ENCODE data around the gene RAPGEF6. TPM values are rescaled to one million over a fixed set of nuclear protein-coding genes. Genes with fewer than 3 reads are reported as not detected.

The RAPGEF6 gene
- total RNA-seq, 2 donors from 2014 or later: 8.4 to 14.6 TPM

DNA sequence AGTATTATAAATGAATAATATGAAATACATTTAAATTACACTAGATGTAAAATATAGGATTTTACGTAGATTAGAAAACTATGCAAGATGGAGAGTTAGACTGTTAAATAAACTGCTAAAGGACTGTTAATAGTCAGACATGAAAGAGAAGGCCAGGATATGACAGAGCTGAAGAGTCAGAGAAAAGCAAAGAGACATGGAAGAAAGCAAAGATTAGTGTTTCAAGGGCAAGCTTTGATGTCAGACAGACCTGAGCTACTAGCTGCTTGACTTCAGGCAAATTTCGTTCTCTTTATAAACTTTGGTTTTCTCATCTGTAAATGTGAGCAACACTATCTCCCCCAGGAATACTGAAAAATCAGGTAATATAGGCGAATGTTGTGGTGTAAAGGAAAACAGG is 161.3 kb downstream of the RAPGEF6 start:
- DNase-seq (no peak), ATAC-seq (no peak)
- intact Hi-C loops (cut with DNase I): no loop called here

DNA sequence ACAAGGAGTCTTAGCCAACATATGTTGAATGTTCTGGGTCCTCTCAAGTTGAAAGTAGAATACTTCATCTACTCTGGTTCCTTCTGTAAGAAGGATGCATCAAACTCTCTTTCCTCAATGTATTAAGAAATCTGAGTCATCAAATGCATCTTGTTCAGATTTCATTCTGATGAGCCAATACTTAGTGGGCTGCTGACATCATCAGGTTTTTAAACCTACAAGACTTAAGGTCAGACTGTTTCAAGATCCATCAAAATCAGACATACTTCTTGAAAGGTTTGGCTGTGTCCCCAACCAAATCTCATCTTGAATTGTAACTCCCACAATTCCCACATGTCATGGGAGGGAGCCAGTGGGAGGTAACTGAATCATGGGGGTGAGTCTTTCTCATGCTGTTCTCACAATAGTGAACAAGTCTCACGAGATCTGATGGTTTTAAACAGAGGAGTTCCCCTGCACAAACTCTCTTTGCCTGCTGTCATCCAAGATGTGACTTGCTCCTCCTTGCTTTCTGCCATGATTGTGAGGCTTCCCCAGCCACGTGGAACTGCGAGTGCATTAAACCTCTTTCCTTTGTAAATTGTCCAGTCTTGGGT is 168.8 kb downstream of the RAPGEF6 start:
- ATAC-seq: no peak

DNA sequence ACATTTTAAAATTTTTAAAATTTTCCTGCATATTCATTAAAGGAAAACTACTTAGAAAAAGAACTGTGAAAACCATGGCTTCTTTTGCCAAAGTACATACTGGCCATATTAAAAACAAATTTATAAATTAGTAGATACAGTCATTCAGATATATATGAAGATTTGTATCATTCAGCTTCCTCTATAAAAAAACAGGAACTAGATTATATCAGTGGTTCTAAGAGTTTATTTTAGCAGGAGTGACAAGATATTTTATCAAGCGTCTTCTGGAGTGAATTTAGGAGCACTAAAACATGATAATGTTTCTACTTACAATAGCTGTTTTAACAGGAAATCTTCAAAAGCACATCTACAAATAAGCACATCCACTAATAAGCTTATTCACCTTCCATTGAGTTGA is 171.4 kb downstream of the RAPGEF6 start:
- no peak for DNase-seq
- no peak for ATAC-seq
- intact Hi-C loops (cut with DNase I): no loop called here

More for the DNA sequence above, 168.8 kb downstream of the RAPGEF6 start:
- intact Hi-C loops (cut with DNase I): no loop called here
- no peak for DNase-seq

DNA sequence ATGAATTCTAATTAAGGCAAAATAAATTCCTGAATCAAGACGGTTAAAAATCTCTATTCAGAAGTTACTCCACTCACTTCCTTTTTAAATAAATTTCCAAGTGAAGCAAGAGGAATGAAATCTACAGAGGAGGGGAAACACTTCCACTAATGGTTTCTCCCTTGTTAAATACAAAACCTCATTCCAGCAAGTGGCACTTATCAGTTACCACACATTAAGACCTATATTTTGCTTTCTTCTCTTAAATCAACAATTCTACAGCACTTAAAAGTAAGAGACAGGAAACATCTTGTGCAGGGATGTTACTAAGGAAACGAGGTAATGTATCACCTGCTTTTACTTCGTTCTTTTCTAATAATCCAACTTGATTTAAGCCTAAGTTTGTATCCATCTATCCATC is 172.6 kb downstream of the RAPGEF6 start:
- intact Hi-C loops (cut with DNase I): no loop called here
- no peak for DNase-seq
- no peak for ATAC-seq

DNA sequence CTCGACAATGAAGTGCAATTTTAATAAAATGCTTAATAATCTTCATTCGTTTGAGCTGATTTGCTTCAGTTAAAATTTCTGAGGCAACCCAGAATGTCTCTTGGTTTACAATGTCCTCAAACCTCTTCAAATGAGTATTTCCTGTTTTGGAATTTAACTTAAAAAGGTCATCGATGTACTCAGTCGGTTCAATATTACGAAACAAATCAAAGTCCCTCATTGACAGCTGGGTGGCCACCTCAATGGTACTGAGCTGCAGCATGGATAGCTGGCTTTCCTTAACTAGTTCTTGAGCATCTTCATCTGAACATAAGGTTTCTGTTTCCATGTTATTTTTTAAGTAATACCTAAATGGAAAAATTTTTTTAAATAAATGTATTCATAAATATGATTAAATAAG is 173.3 kb downstream of the RAPGEF6 start:
- ATAC-seq (no peak), DNase-seq (no peak)
- intact Hi-C loops (cut with DNase I): no loop called here

DNA sequence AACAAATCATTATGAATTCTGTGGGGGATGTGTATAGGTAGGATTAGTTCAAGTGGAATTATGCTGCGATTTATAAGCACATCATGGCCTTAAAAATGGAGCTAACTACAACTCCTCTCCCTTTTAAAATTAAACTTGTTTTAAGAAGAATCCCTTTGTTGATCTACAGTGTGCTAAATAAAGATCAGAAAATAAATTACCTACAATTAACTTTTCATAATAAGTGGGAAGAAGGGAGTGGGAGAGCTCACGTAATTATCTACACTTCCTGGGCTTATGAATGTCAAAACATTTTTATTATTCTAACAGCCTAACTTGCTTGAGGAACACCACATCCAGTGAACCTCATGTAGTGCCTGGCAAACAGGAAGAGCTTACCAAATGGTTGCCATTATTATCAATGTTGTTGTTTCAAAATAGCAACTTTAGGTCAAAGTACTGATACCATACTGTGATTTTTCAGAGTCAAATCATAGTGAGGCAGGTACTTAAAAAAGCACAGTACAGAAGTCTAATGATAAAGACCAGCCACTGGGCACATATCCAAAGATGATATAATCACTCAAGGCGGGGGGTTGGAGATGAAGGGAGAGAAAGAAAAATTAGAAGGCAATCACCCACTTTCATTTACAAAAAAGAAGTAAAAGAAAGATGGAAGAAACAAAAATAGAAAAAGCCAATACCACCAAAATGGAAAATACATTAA is 174.0 kb downstream of the RAPGEF6 start:
- ATAC-seq (peak; percentile 35 to 57), DNase-seq (no peak)
- intact Hi-C loops (cut with DNase I): no loop called here

DNA sequence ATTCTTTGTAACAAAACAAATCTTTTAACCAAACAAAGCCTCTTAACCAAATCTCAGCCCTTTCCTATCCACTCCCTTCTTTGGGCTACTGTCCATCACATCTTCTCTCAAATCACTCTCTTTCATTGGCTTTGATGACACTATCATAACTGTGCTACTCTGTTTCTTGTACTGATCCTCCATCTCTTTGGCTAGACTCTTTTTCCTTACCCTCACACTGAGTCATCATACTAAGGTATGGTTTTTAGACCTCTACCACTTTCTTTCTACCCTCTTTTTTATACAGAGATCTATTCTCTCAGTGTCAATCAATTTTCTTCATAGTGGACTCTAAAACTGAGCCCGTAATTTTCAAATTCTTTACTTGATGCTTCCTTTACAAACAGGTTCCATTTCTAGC is 174.9 kb downstream of the RAPGEF6 start:
- DNase-seq (no peak), ATAC-seq (no peak)
- intact Hi-C loops (cut with DNase I): no loop called here

DNA sequence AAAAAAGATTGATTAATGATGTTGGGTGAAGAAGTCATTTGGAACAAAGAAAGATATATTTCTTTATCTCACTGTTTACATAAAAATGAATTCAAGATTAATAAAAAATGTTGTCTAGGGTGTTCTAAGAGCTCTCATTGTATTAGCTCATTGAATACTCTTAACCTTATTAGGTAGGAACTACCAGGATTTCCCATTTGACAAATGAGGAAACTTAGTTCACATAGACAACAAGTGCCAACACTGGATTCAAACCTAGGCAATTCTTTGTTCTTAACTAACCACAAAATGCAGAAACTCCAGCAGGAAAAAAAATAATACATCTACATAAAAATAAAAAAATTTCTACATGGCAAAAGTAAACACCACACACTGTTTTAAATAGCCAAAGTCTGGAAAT is 175.8 kb downstream of the RAPGEF6 start:
- DNase-seq (no peak), ATAC-seq (no peak)
- intact Hi-C loops (cut with DNase I): no loop called here

DNA sequence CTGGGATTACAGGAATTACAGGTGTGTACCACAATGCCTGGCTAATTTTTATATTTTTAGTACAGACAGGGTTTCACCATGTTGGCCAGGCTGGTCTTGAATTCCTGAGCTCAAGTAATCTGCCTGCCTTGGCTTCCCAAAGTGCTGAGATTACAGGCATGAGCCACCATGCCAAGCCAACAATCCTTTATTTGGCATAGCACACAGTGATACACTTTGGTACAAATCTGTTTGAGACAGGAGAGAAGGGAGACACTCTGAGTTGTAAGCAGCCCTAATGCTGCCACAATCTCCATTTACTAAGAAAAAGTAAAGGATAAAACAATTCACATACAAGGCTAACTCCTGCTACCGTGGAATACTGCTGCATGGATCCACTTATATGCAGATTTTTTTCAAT is 177.8 kb downstream of the RAPGEF6 start:
- DNase-seq (no peak), ATAC-seq (peak in 1 of 2 donors; percentile 24)
- intact Hi-C loops (cut with DNase I): no loop called here

DNA sequence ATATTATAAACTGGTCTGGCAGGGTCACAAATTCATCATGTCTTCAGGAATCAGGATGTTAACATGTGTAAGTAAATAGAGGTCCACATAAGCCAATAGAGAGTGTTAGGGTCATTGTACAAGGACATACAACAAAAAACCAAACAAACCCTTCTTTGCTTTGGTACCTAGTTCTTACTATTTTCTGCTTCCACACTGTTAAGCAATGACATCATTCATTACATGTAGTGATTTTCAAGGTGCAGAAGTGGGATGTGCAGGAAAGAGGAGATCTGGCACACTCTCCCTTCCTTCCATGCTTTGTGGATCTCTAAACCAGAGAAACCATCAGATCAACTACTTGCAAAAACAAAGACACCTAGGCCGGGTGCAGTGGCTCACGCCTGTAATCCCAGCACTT is 184.1 kb downstream of the RAPGEF6 start:
- DNase-seq (no peak), ATAC-seq (no peak)
- intact Hi-C loops (cut with DNase I): no loop called here

DNA sequence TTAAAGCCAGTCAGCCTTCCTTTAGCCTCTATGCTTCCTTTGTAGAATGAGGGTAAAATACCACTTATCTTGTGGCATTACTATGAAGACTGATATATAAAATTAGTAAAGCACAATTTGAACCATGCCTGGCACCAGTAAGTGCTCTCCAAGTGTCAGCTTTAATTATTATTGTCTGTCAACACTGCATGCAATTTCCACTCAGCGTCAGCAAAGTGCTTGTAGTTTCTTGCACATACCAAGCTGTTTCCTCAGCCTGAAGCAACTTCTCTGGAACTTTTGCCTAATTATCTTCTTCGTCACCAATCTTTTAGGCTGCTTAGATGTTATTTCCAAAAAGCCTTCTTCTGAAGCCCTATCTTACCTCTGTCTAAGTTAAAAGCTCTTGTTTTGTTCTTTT is 193.8 kb downstream of the RAPGEF6 start:
- ATAC-seq (peak in 1 of 2 donors; percentile 44), DNase-seq (no peak)
- intact Hi-C loops (cut with DNase I): no loop called here

DNA sequence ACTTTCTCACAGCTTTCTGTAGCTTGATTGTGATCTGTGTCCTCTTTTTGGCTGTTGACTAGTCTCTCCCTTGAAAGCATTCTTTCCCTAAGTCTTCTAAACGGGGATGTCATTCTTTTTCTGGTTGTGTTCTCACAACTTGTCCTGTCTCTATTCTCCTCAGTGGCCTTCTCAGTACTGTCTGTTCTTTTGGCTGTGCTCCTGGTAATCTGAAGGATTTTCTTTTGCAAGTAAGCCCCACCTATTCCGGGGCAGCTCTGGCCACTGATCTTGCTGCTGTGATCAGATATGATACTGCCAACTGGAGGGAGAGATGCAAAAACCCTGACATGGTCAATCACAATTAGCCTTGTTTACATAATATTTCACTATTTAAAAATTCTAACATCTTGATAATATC is 198.9 kb downstream of the RAPGEF6 start:
- intact Hi-C loops (cut with DNase I): no loop called here
- DNase-seq: no peak
- ATAC-seq: peak in 1 of 2 donors; percentile 26

DNA sequence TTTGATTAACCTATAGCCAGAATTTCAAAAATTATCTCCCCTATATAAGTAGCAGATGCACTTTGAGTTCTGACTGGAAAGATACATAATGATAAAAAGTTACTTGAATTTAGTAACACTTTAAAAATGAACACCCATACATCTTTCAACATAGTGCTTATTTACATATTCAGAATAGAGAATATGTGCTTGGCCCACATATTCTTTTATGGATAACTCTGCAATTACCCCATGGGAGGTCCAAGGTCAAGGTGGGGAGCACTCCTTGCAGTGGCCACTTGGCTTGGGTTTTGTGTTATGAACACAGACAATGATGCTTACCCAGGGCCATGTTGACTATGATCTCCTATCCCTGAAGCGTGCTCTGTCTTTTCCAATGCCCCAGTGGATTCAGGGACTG is 201.9 kb downstream of the RAPGEF6 start:
- ATAC-seq (no peak), DNase-seq (no peak)
- intact Hi-C loops (cut with DNase I): no loop called here

DNA sequence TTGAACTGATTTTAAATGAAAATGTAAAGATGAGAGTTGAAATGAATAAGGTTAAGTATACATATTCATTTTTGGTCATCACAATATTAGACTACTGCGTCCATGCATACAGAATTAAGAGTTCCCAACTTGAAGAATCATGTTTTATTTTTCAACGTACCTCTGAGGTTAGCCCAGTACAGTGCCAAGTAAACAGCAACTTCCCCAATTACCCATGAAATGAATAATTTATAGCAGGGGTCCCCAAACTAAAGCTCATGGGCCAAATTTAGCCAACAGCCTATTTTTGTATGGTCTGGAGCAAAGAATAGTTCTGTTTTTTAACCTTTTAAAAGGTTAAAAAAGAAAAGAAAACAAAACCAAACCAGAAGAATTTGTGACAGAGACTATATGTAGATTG is 203.2 kb downstream of the RAPGEF6 start:
- intact Hi-C loops (cut with DNase I): no loop called here
- DNase-seq (no peak), ATAC-seq (no peak)

DNA sequence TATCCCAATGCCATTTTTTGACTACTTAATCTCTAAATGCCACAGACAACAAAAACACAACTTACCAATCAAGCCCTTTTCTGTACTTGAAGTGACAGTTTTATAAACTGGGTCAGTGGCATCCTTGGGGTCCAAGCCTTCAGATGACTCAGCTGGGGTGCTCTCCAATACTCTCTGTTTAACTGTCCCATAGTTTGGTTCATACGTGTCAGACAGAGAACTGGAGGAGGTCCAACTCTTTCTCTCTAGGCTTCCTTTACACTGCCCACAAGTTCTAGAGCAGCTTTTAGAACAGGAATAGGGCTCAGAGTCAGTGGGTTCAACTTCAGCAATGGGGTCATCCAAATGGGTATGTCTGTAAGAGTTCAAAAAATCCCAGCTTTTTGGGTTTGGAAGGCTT is 204.2 kb downstream of the RAPGEF6 start:
- intact Hi-C loops (cut with DNase I): no loop called here
- no peak for DNase-seq

DNA sequence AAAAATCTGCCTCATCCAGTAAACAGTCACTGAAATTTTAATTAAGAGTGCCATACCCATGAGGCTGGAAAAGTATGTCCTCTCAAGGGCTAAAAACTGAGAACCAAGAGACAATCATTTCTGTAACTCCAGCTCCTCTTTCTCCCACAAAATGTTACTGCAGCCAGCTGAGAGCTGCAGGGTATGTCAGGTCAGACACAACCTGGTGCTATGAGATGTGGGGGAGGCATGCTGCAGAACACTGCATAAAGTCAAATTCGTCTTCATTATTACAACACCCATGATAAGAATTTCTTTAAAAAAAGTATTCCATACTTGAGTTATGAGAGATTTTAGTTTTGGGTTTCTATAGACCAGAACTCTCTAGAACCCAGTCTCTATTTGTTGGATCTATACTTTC is 209.0 kb downstream of the RAPGEF6 start:
- intact Hi-C loops (cut with DNase I): no loop called here
- ATAC-seq (peak in 1 of 2 donors; percentile 43), DNase-seq (no peak)

More for the DNA sequence above, 204.2 kb downstream of the RAPGEF6 start:
- ATAC-seq: peak in 1 of 2 donors; percentile 29

DNA sequence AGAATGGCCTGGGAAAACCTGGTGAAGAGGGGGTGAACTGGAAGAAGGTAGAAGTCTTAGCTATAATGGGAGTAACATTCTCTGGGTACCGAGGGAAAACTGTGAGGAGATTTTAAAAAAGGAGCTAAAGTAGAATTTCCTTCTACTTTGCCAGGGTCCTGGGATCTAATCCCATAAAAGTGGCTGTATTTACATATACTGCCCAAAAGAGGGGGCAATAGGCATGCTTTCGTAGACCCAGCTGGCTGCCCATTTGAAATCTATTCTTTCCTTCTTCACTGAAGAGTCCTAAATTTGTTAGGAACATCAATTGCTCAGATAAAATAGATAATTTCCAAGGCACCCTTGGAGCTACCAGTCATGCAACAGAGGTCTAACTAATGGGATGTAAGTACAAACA is 212.0 kb downstream of the RAPGEF6 start:
- intact Hi-C loops (cut with DNase I): no loop called here
- no peak for DNase-seq
- ATAC-seq: peak in 1 of 2 donors; percentile 23

DNA sequence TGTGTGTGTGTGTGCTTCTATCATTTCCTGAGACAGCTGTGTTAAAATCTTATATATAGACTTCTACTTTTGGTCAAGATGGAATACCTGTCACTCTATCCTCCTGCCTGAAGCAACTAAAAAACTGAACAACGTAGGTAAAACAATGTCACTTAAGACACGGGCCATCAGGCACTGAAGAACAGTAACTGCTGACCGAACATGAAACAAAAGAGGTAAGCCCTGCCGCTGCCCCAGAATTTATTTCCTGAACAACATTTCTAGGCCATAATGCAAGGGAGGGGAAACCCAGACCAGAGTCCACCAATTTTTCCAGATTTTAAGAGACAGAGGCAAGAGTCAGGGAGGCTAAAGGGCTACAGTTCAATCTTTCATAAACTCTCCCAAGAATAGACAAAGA is 215.2 kb downstream of the RAPGEF6 start:
- ATAC-seq: no peak
- intact Hi-C loops (cut with DNase I): loop anchor here in 1 of 2 donors (10.0 kb wide), 1 partner anchor 245 kb away; the partner anchor contains the start of gene LYRM7
- DNase-seq: no peak

DNA sequence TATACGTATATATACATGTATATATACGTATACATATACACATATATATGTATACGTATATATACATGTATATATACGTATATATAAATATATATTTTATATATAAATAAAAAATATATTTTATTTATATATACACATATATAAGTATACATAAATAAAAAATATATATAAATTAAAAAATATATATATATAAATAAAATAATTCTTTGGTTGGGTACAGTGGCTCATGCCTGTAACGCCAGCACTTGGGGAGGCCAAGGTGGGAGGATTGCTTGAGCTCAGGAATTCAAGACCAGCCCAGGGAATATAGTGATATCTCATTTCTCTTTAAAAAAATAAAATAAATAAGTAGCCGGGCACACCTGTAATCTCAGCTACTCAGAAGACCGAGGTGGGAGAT is 216.2 kb downstream of the RAPGEF6 start:
- no peak for ATAC-seq
- DNase-seq: no peak
- intact Hi-C loops (cut with DNase I): loop anchor here in 1 of 2 donors (10.0 kb wide), 1 partner anchor 244 kb away; the partner anchor contains the start of gene LYRM7

DNA sequence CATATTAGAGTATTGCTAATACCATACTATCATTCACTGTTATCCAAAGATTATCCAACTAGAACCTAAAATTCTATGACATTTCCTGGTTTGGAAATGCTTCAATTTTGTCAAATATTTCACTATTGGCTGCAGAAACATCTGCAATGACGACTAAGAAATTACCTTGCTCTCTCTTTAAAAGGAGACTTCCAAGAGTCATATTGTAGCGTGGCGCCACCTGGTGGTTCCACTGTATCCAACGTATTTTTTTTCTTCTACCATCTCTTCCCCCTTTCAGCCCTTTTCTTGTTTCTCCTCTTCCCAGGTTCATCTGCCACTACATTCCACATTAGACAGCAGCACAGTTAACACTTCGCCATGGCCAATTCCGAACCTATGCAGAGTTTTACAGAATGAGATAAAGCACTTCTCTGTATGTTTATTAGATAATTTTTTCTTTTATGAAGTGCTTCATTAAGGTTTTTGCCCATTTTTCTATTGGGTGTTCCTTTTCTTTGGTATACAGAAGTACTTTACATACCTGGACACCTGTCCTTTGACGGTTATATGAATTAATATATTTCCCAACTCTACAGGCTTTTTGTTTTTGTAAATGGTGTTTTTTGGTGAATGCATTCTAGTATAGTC is 217.7 kb downstream of the RAPGEF6 start:
- DNase-seq (peak; percentile 81), ATAC-seq (peak in 1 of 2 donors; percentile 56)
- intact Hi-C loops (cut with DNase I): loop anchor here in 1 of 2 donors (10.0 kb wide), 1 partner anchor 243 kb away; the partner anchor contains the start of gene LYRM7
